WTC11 (cell line): ENCODE results near the gene DLGAP4.

ENCODE experiments used
- AFF4 ChIP-seq: sonication (generic); formaldehyde crosslinking; IDR thresholded peaks from 2 replicates; pipeline ENCODE4 v1.8.1; 2023; ENCODE audit warnings: mild to moderate bottlenecking, missing genetic modification reagents, borderline replicate concordance
- ATF2 ChIP-seq: sonication (generic); formaldehyde crosslinking; IDR thresholded peaks from 2 replicates; pipeline ENCODE4 v1.8.1; 2022; ENCODE audit warnings: low read depth, missing genetic modification reagents, borderline replicate concordance
- ATF3 ChIP-seq: sonication (generic); formaldehyde crosslinking; conservative IDR thresholded peaks from 2 replicates; pipeline ENCODE4 v1.8.1; 2022; ENCODE audit warnings: mild to moderate bottlenecking, missing genetic modification reagents
- CTCF ChIP-seq: fragments of 200-600 bp; IDR thresholded peaks from 2 replicates; pipeline ENCODE4 v1.8.0; 2022; ENCODE audit warnings: antibody characterized with exemption
- FOXJ3 ChIP-seq: sonication (generic); formaldehyde crosslinking; IDR thresholded peaks from 2 replicates; pipeline ENCODE4 v1.9.0; 2021; ENCODE audit warnings: missing genetic modification reagents, mild to moderate bottlenecking, borderline replicate concordance
- HMGXB4 ChIP-seq: sonication (generic); formaldehyde crosslinking; IDR thresholded peaks from 2 replicates; pipeline ENCODE4 v1.8.1; 2023; ENCODE audit warnings: mild to moderate bottlenecking, moderate library complexity, missing genetic modification reagents
- IRF2 ChIP-seq: sonication (generic); formaldehyde crosslinking; IDR thresholded peaks from 2 replicates; pipeline ENCODE4 v1.8.0; 2022; ENCODE audit warnings: low read depth, missing genetic modification reagents, borderline replicate concordance
- MLX ChIP-seq: sonication (generic); formaldehyde crosslinking; IDR thresholded peaks from 2 replicates; pipeline ENCODE4 v1.8.1; 2023; ENCODE audit warnings: mild to moderate bottlenecking, missing genetic modification reagents, moderate library complexity
- NFATC4 ChIP-seq: fragments of 250-450 bp; sonication (Bioruptor Pico); IDR thresholded peaks from 2 replicates; pipeline ENCODE4 v1.9.0; 2021; ENCODE audit warnings: mild to moderate bottlenecking
- NR2C2 ChIP-seq: sonication (generic); formaldehyde crosslinking; IDR thresholded peaks from 2 replicates; pipeline ENCODE4 v1.8.0; 2022; ENCODE audit warnings: mild to moderate bottlenecking, missing genetic modification reagents
- ZNF121 ChIP-seq: sonication (generic); formaldehyde crosslinking; IDR thresholded peaks from 2 replicates; pipeline ENCODE4 v1.8.0; 2023; ENCODE audit warnings: missing genetic modification reagents
- ZNF138 ChIP-seq: sonication (generic); formaldehyde crosslinking; conservative IDR thresholded peaks from 2 replicates; pipeline ENCODE4 v1.8.1; 2022; ENCODE audit warnings: mild to moderate bottlenecking, moderate library complexity, missing genetic modification reagents
- ZNF317 ChIP-seq: sonication (generic); formaldehyde crosslinking; IDR thresholded peaks from 2 replicates; pipeline ENCODE4 v1.8.1; 2023; ENCODE audit warnings: low read depth, mild to moderate bottlenecking, moderate library complexity, missing genetic modification reagents, borderline replicate concordance
- ZNF425 ChIP-seq: fragments of 250-450 bp; sonication (Bioruptor Pico); conservative IDR thresholded peaks from 2 replicates; pipeline ENCODE4 v1.9.0; 2021; ENCODE audit warnings: mild to moderate bottlenecking

GRCh38 chr20:36408219-36408618, 102.1 kb downstream of the DLGAP4 start:
- TF ChIP-seq CTCF (no peak), FOXJ3 (CRISPR knock-in tag) (no peak), HMGXB4 (CRISPR knock-in tag) (no peak), NR2C2 (no peak), ZNF317 (CRISPR knock-in tag) (no peak), MLX (CRISPR knock-in tag) (no peak), ZNF425 (CRISPR knock-in tag) (no peak), AFF4 (CRISPR knock-in tag) (no peak), ATF3 (no peak), NFATC4 (CRISPR knock-in tag) (no peak), ATF2 (CRISPR knock-in tag) (no peak), ZNF138 (no peak), ZNF121 (CRISPR knock-in tag) (no peak), IRF2 (no peak)
